ENCODE measurements around the gene GALNS.

GALNS gene

GRCh38 chr16:88874938-88875599 lies 18.3 kb upstream of the GALNS start:
- in situ Hi-C loops (cut with MboI; ENCODE audit: low sequenced_read_pairs), result no loop called here
- H3K27me3 ChIP-seq (ENCODE audit: low read depth), result peaks cover 22% of the 10 kb centered on the region
- no peaks in the 10 kb centered on the region for H3K36me3 ChIP-seq (replicated peaks)

DNA sequence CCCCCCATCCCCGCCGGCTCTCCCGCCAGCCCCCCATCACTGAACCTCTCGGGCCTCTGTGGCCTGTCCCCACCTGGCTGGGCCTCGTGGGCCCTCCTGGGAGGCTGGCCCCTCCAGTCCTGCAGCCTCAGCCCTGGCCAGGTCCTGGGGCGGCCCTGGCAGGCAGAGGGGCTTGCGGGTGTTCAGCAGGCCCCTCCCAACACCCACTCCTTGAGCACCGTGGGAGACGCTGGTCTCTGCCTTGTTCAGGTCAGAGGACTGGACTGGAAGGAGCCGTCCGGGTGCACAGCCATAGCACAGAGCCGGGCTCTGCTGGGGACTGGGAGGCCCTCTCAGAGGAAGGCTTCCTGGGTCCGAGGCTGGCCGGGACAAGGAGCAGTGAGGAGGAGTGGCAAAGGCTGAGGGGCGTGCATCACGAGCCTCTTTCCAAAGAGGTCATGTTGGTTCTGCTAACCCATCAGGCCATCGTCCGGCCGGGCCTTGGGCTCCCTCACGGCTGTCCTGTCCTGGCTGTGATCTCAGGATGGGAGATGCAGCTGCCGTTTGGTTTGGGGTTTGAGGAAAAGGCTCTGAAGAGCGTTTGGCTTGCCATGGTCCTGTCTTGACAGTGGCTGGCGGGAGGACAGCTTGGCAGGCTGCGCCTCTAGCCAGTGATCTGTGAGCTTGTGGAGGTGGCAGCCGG lies 16.0 kb upstream of the GALNS start:
- DNase-seq (ENCODE audit: low spot score in 2 of 2), result no peak
- in situ Hi-C loops (cut with MboI; ENCODE audit: low sequenced_read_pairs), result no loop called here
- Histone ChIP-seq H3K4me1 (no peaks in the 10 kb centered on the region), H3K9me3 (no peaks in the 10 kb centered on the region), H3K36me3 (replicated peaks) (no peaks in the 10 kb centered on the region), H3K27me3 (ENCODE audit: low read depth) (peaks cover 33% of the 10 kb centered on the region), H3K4me3 (no peak overlapping the region)

More at GRCh38 chr16:88874938-88875599, 18.3 kb upstream of the GALNS start:
- H3K4me3 ChIP-seq, result no peak overlapping the region
- no peaks in the 10 kb centered on the region for H3K4me1 ChIP-seq
- no peak for DNase-seq (ENCODE audit: low spot score in 2 of 2)
- no peaks in the 10 kb centered on the region for H3K9me3 ChIP-seq

DNA sequence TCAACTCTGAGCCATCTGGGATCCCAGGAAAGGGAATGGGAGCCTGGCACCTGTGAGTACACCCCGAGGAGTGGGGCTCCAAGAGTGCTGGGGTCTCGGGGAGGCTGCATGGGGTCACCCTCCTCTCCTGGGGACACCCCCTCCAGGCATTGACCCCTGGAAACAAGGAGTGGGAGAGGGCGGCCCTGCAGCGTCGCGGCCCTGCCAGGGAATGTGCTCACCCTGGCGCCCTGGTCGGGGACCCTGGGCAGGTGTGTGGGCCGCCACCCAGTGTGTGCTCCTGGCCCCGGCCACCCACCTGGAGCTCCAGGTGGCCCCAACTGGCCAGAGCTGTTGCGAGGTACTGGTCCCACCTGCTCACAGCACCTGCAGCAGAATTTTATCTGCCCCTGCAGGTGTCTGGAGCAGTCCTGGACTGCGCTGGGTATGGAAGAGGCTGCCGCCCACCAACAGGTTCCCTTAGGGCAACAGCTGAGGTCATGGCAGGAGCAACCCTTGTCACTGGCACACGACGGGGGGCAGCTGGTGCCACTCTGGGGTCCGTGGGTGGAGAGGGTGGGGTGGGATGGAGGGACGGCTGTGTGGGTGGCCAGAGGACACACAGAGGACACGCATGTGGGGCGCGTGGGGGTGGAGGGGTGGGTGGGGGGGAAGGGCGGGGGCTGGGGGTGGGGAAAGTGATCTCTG lies 15.1 kb upstream of the GALNS start:
- Histone ChIP-seq H3K27me3 (ENCODE audit: low read depth) (peaks cover 36% of the 10 kb centered on the region), H3K4me1 (no peaks in the 10 kb centered on the region), H3K4me3 (no peak overlapping the region), H3K9me3 (no peaks in the 10 kb centered on the region), H3K36me3 (replicated peaks) (no peaks in the 10 kb centered on the region)
- in situ Hi-C loops (cut with MboI; ENCODE audit: low sequenced_read_pairs), result no loop called here
- DNase-seq (ENCODE audit: low spot score in 2 of 2), result no peak

DNA sequence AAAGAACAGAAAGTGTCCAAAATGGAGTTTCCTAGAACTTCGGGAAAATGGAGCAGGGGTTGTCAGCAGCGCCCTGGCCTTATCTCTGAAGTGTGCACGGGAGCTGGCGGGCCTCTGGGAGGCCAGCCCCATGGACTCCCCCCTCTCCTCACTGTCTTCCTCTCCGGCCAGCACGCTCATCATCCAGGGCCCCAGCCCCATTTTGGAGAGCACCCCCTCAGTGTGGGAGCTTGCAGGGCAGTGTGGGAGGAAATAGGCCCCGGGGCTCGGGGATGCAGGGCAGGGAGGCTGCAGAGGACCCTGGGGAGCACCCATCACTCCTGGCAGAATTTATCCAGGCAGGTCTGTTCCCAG lies 14.6 kb upstream of the GALNS start:
- Histone ChIP-seq H3K4me3 (no peak overlapping the region), H3K4me1 (no peaks in the 10 kb centered on the region), H3K36me3 (replicated peaks) (no peaks in the 10 kb centered on the region), H3K27me3 (ENCODE audit: low read depth) (peaks cover 36% of the 10 kb centered on the region), H3K9me3 (no peaks in the 10 kb centered on the region)
- DNase-seq (ENCODE audit: low spot score in 2 of 2), result no peak
- in situ Hi-C loops (cut with MboI; ENCODE audit: low sequenced_read_pairs), result no loop called here

DNA sequence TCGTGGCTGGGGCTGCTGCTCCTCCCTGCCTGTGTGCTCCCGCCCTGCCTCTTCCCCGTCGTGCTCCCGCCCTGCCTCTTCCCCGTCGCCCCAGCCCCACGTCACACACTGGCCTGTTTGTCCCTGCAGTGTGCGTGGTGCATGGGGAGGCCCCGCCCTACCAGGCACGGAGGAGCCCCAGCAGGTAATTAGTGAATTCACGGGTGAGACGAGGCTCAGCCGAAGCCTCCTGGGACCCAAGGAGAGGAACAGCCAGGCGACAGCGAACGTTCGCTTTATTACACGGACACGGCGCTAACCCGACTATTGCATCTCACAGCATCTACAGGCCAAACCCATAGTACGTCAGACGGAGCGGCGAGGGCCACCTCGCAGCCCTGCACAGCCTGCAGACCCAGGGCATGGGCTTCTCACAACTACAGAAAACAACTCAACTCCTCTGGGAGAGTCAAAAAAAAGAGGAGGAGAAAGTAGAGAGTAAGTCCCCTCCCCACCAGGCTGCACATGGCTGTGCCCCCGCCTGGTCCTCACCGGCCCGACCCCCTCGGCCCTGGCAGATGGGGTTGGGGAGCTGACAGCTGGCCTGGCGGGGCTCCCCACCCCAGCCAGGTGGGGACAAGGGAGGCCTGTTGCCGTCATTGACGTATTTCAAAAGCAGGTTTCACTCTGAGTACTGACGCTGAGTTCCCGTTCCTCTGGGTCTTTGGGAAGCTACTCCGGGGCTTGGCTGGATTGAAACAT lies 14.0 kb upstream of the GALNS start:
- in situ Hi-C loops (cut with MboI; ENCODE audit: low sequenced_read_pairs), result no loop called here
- no peak for DNase-seq (ENCODE audit: low spot score in 2 of 2)
- no peak overlapping the region for H3K4me3 ChIP-seq

DNA sequence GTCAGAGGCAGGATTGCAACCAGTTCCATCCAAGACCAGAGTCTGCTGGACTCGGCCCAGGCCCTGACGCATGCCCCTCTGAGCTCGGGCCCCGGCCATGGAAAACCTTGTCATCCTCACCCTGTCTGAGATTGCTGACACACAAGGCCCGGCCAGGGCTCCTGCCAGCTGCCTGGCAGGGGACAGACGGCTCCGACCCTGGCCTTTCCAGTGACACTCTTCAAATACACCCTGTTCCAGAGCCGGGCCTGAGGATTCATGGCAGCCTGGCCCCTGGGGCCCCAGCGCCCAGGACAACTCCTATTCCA lies 12.9 kb upstream of the GALNS start:
- Histone ChIP-seq H3K4me3 (no peak overlapping the region), H3K4me1 (no peaks in the 10 kb centered on the region), H3K27me3 (ENCODE audit: low read depth) (peaks cover 31% of the 10 kb centered on the region), H3K9me3 (no peaks in the 10 kb centered on the region), H3K36me3 (replicated peaks) (no peaks in the 10 kb centered on the region)
- no peak for DNase-seq (ENCODE audit: low spot score in 2 of 2)
- in situ Hi-C loops (cut with MboI; ENCODE audit: low sequenced_read_pairs), result no loop called here

More for the DNA sequence above, 14.0 kb upstream of the GALNS start:
- peaks cover 31% of the 10 kb centered on the region for H3K27me3 ChIP-seq (ENCODE audit: low read depth)
- no peaks in the 10 kb centered on the region for H3K9me3 ChIP-seq
- no peaks in the 10 kb centered on the region for H3K4me1 ChIP-seq
- H3K36me3 ChIP-seq (replicated peaks), result no peaks in the 10 kb centered on the region

DNA sequence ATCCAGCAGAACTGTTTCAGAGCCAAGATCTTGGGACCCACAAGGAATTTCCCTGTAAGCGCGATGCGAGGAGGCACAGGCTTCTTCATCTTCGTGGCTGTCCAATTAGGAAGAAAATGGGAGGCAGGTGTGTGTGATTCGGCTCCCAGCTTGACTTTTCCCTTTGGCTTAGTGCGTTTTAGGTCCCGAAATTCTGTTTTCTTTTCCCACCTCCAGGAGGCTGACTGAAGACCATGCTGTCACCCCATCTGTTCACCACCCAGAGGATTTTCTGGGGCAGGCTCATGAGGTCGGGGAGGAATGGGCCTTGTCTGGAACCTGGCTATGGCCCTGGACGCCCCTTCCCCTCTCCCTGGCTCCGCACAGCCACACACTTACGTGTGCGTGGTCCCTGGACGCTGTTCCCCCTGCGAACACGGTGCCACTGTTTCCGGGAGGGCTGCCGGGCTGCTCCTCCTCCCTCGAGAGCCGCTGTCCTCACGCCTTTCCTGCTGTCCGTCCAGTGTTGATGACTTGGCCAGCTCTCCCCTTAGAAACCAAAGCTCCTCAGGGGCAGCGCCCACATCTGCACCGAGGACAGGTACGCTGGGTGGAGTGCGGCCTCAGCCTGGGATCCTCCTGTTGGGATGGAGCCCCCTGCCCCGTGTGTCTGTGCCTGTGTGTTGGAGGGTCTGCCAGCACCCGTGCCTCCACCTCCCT lies 12.4 kb upstream of the GALNS start:
- Histone ChIP-seq H3K36me3 (replicated peaks) (no peaks in the 10 kb centered on the region), H3K9me3 (no peaks in the 10 kb centered on the region), H3K4me1 (no peaks in the 10 kb centered on the region), H3K4me3 (no peak overlapping the region), H3K27me3 (ENCODE audit: low read depth) (peaks cover 31% of the 10 kb centered on the region)
- in situ Hi-C loops (cut with MboI; ENCODE audit: low sequenced_read_pairs), result no loop called here
- DNase-seq (ENCODE audit: low spot score in 2 of 2), result no peak

- Histone ChIP-seq H3K27me3 (ENCODE audit: low read depth) (peaks cover 28% of the 10 kb centered on the region), H3K9me3 (no peaks in the 10 kb centered on the region), H3K4me3 (no peak overlapping the region), H3K4me1 (no peaks in the 10 kb centered on the region), H3K36me3 (replicated peaks) (no peaks in the 10 kb centered on the region)
- no peak for DNase-seq (ENCODE audit: low spot score in 2 of 2)
- in situ Hi-C loops (cut with MboI; ENCODE audit: low sequenced_read_pairs), result no loop called here
These were observed 11.0 kb upstream of the GALNS start for GRCh38 chr16:88867581-88868246.

DNA sequence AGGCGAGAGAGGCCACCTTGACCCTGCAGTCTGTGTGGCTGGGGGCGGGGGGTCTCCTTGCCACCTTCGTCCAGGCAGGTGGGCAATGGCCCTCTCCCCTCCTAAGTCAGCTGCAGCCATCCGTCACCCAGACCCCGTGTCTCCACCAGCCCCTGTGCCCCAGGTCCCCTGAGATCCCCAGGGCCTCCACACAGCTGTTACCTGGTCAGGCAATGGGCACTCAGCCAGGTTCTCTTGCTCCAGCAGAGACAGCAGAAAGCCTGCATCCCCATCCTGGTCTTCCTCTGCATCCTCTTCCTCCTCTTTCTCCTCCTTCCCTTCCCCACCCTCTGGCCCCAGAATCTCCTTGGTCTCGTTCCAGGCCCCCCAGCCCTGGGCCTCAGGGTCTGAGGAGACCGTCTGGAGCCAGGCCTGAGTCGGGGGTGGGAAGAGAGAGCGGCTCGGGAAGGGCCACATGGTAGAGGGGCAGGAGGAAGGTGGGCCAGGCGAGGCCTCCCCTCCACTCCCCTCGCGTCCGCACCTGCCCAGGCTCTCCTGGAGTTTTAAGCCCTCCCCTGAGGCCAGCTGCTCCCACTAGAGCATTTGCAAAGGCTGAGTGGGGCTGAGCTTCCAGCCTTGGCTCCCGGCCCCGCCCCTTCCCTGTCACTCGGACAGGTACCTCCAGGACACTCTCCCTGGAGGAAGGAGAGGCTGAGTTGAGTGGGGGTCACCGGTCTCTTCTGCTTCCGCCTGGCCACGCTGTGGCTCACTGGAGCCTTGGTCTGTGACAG lies 9.6 kb upstream of the GALNS start, which contains the start of gene PABPN1L:
Gene PABPN1L (minus strand): TSS at position 510 of the 770 bp plus-strand sequence. CDS start 54 bp downstream, at position 456.
- in situ Hi-C loops (cut with MboI; ENCODE audit: low sequenced_read_pairs), result no loop called here
- Histone ChIP-seq H3K9me3 (no peaks in the 10 kb centered on the region), H3K4me1 (no peaks in the 10 kb centered on the region), H3K4me3 (no peak within 1 kb of the TSS), H3K27me3 (ENCODE audit: low read depth) (peaks cover 26% of the 10 kb centered on the region), H3K36me3 (replicated peaks) (no peaks in the 10 kb centered on the region)
- DNase-seq (ENCODE audit: low spot score in 2 of 2), result no peak

DNA sequence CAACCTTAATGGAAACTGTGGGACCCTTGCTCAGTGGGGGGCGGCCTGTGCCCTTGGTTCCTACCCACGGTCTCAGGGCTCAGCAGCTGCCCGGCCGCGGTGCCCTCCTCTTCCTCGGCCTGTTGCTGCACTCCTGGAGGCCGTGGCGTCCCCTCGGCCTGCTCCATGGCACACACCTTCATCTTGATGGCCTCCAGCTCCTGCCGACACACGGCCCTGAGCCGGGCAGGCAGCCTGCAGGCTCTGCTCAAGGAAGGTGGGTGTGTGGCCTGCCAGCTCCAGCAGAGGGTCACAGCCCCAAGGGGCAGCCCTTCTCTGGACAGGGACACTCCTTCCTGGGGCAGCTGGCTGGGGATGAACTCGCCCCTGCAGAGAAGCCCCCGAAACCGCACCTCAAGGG lies 9.0 kb upstream of the GALNS start:
- Histone ChIP-seq H3K27me3 (ENCODE audit: low read depth) (peaks cover 21% of the 10 kb centered on the region), H3K36me3 (replicated peaks) (peaks cover 2% of the 10 kb centered on the region), H3K9me3 (no peaks in the 10 kb centered on the region), H3K4me1 (no peaks in the 10 kb centered on the region), H3K4me3 (no peak overlapping the region)
- DNase-seq (ENCODE audit: low spot score in 2 of 2), result no peak
- in situ Hi-C loops (cut with MboI; ENCODE audit: low sequenced_read_pairs), result no loop called here

DNA sequence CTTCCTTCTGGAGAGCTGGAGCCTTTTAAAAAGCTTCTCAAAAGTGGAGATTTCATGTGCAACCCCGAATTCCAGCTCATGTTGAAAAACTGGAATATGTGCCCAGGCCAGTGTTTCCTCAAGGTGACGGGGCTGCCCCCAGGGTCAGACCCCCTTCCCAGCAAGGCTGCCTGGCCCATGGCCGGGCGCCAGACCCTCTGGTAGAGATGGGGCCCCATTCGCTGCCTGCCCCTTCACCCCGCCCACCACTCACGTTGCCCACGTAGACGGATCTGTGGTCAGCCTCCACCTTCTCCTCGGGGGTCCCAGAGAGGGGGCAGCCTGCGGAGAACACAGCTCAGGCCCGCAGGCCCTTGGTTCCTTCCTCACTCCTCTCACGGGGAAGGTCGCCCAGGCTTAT lies 8.6 kb upstream of the GALNS start:
- Histone ChIP-seq H3K4me1 (no peaks in the 10 kb centered on the region), H3K36me3 (replicated peaks) (peaks cover 7% of the 10 kb centered on the region), H3K4me3 (no peak overlapping the region), H3K9me3 (no peaks in the 10 kb centered on the region), H3K27me3 (ENCODE audit: low read depth) (peaks cover 16% of the 10 kb centered on the region; the same call in 1 of the 2 replicates)
- in situ Hi-C loops (cut with MboI; ENCODE audit: low sequenced_read_pairs), result no loop called here
- DNase-seq (ENCODE audit: low spot score in 2 of 2), result no peak

DNA sequence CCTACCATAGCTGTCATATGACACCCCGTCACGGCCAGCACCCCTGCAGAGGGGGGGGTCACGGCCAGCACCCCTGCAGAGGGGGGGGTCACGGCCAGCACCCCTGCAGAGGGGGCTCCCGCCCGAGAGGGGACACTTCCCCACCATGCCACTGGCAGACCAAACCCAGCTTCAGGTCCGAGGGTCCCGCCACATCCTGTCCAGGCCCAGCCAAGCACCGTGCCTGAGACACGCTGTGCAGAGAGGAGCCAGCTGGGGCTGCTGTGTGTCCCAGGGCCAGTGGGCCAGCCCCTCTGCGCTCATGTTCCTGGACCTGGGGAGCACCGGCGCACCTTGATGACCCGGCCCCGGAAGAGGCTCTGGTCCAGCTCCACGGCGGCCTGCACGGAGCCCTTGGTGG lies 7.8 kb upstream of the GALNS start:
- no peak for DNase-seq (ENCODE audit: low spot score in 2 of 2)
- Histone ChIP-seq H3K9me3 (no peaks in the 10 kb centered on the region), H3K36me3 (replicated peaks) (peaks cover 15% of the 10 kb centered on the region), H3K4me1 (no peaks in the 10 kb centered on the region), H3K4me3 (no peak overlapping the region), H3K27me3 (ENCODE audit: low read depth) (peaks cover 11% of the 10 kb centered on the region; the same call in 1 of the 2 replicates)
- in situ Hi-C loops (cut with MboI; ENCODE audit: low sequenced_read_pairs), result no loop called here

Data from HAP-1 (cell line).